ENCODE results near the gene TCF19.
"Not testable (repeated sequence)": the region's sequence is repeated elsewhere in the genome, so short reads cannot be mapped to it uniquely, and the experiment has no call there.

DNA sequence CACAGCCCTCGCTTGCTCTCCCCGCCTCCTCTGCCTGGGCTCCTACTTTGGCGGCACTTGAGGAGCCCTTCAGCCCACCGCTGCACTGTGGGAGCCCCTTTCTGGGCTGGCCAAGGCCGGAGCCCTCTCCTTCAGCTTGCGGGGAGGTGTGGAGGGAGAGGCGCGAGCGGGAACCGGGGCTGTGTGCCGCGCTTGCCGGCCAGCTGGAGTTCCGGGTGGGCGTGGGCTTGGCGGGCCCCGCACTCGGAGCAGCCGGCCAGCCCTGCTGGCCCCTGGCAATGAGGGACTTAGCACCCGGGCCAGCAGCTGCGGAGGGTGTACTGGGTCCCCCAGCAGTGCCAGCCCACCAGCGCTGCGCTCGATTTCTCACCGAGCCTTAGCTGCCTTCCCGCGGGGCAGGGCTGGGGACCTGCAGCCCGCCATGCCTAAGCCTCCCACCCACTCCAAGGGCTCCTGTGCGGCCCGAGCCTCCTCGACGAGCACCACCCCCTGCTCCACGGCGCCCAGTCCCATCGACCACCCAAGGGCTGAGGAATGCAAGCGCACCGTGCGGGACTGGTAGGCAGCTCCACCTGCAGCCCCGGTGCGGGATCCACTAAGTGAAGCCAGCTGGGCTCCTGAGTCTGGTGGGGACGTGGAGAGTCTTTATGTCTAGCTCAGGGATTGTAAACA is 37.1 kb downstream of the TCF19 start:
- TF ChIP-seq, protein P1, sequence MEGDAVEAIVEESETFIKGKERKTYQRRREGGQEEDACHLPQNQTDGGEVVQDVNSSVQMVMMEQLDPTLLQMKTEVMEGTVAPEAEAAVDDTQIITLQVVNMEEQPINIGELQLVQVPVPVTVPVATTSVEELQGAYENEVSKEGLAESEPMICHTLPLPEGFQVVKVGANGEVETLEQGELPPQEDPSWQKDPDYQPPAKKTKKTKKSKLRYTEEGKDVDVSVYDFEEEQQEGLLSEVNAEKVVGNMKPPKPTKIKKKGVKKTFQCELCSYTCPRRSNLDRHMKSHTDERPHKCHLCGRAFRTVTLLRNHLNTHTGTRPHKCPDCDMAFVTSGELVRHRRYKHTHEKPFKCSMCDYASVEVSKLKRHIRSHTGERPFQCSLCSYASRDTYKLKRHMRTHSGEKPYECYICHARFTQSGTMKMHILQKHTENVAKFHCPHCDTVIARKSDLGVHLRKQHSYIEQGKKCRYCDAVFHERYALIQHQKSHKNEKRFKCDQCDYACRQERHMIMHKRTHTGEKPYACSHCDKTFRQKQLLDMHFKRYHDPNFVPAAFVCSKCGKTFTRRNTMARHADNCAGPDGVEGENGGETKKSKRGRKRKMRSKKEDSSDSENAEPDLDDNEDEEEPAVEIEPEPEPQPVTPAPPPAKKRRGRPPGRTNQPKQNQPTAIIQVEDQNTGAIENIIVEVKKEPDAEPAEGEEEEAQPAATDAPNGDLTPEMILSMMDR (IDR thresholded peaks at IDR 0.05 in 4 of 5, conservative IDR thresholded peaks at IDR 0.05 in 1 of 5): not testable (repeated sequence)
- TF ChIP-seq POLR2A (IDR thresholded peaks at IDR 0.05): not testable (repeated sequence)
